Ishikawa (cell line): ENCODE measurements around the gene FBLN1.

ENCODE experiments used
- CEBPB ChIP-seq: IDR thresholded peaks from 2 replicates; pipeline ENCODE4 v1.6.1; 2012
- CREB1 ChIP-seq: IDR thresholded peaks from 2 replicates; pipeline ENCODE4 v1.6.1; 2012; ENCODE audit warnings: low read depth
- EGR1 ChIP-seq: IDR thresholded peaks from 2 replicates; pipeline ENCODE4 v1.6.1; 2012
- EP300 ChIP-seq: IDR thresholded peaks from 2 replicates; pipeline ENCODE4 v1.6.1; 2012; ENCODE audit warnings: borderline replicate concordance
- FOXM1 ChIP-seq: IDR thresholded peaks from 2 replicates; pipeline ENCODE4 v1.6.1; 2012; ENCODE audit warnings: low read depth, borderline replicate concordance
- NFIC ChIP-seq: IDR thresholded peaks from 2 replicates; pipeline ENCODE4 v1.6.1; 2012
- RAD21 ChIP-seq: IDR thresholded peaks from 2 replicates; pipeline ENCODE4 v1.6.1; 2012; ENCODE audit warnings: low read depth
- TAF1 ChIP-seq: IDR thresholded peaks from 2 replicates; pipeline ENCODE4 v1.6.1; 2012; ENCODE audit warnings: low read depth, mild to moderate bottlenecking
- TCF12 ChIP-seq: IDR thresholded peaks from 2 replicates; pipeline ENCODE4 v1.6.1; 2012; ENCODE audit warnings: low read depth
- TEAD4 ChIP-seq: IDR thresholded peaks from 2 replicates; pipeline ENCODE4 v1.6.1; 2012
- YY1 ChIP-seq: IDR thresholded peaks from 2 replicates; pipeline ENCODE4 v1.6.1; 2012; ENCODE audit warnings: low read depth
- ZBTB7A ChIP-seq: IDR thresholded peaks from 2 replicates; pipeline ENCODE4 v1.6.1; 2012; ENCODE audit warnings: low read depth
- TF ChIP-seq, protein P1 (sequence below): IDR thresholded peaks from 2 replicates; pipeline ENCODE4 v1.6.1; 2012
- TF ChIP-seq, protein P2 (sequence below): IDR thresholded peaks from 2 replicates; pipeline ENCODE4 v1.6.1; 2012
- TF ChIP-seq, protein P3 (sequence below): IDR thresholded peaks from 2 replicates; pipeline ENCODE4 v1.6.1; 2012; ENCODE audit warnings: low read depth, mild to moderate bottlenecking

Gene FBLN1

DNA sequence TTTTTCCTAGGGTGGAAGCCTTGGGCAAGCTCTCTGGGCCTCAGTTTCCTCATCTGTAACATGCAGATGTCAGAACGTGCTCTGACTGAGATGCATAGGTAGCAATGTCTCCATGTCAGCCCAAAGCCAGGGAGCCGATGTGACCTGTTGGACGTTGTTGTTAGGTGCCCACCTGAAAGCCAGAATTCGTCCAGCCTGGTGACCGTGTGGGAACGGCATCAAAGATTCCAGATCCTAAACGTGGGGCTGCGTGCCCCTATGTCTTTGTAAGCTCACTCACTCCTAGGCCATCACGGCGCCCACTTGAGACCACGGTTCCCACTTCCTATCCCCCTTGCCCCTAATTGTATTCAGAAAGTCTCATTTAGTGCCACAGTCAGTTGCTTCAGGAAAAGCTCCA is 48.2 kb downstream of the FBLN1 start:
- TF ChIP-seq TAF1 (no peak), EGR1 (no peak), TEAD4 (no peak), CREB1 (no peak), EP300 (no peak), CEBPB (no peak), YY1 (no peak), TCF12 (no peak), ZBTB7A (no peak), NFIC (no peak), RAD21 (no peak), FOXM1 (no peak)
- TF ChIP-seq, protein P1, sequence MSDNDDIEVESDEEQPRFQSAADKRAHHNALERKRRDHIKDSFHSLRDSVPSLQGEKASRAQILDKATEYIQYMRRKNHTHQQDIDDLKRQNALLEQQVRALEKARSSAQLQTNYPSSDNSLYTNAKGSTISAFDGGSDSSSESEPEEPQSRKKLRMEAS: no peak
- TF ChIP-seq, protein P2, sequence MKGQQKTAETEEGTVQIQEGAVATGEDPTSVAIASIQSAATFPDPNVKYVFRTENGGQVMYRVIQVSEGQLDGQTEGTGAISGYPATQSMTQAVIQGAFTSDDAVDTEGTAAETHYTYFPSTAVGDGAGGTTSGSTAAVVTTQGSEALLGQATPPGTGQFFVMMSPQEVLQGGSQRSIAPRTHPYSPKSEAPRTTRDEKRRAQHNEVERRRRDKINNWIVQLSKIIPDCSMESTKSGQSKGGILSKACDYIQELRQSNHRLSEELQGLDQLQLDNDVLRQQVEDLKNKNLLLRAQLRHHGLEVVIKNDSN: no peak
- TF ChIP-seq, protein P3, sequence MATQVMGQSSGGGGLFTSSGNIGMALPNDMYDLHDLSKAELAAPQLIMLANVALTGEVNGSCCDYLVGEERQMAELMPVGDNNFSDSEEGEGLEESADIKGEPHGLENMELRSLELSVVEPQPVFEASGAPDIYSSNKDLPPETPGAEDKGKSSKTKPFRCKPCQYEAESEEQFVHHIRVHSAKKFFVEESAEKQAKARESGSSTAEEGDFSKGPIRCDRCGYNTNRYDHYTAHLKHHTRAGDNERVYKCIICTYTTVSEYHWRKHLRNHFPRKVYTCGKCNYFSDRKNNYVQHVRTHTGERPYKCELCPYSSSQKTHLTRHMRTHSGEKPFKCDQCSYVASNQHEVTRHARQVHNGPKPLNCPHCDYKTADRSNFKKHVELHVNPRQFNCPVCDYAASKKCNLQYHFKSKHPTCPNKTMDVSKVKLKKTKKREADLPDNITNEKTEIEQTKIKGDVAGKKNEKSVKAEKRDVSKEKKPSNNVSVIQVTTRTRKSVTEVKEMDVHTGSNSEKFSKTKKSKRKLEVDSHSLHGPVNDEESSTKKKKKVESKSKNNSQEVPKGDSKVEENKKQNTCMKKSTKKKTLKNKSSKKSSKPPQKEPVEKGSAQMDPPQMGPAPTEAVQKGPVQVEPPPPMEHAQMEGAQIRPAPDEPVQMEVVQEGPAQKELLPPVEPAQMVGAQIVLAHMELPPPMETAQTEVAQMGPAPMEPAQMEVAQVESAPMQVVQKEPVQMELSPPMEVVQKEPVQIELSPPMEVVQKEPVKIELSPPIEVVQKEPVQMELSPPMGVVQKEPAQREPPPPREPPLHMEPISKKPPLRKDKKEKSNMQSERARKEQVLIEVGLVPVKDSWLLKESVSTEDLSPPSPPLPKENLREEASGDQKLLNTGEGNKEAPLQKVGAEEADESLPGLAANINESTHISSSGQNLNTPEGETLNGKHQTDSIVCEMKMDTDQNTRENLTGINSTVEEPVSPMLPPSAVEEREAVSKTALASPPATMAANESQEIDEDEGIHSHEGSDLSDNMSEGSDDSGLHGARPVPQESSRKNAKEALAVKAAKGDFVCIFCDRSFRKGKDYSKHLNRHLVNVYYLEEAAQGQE: no peak

DNA sequence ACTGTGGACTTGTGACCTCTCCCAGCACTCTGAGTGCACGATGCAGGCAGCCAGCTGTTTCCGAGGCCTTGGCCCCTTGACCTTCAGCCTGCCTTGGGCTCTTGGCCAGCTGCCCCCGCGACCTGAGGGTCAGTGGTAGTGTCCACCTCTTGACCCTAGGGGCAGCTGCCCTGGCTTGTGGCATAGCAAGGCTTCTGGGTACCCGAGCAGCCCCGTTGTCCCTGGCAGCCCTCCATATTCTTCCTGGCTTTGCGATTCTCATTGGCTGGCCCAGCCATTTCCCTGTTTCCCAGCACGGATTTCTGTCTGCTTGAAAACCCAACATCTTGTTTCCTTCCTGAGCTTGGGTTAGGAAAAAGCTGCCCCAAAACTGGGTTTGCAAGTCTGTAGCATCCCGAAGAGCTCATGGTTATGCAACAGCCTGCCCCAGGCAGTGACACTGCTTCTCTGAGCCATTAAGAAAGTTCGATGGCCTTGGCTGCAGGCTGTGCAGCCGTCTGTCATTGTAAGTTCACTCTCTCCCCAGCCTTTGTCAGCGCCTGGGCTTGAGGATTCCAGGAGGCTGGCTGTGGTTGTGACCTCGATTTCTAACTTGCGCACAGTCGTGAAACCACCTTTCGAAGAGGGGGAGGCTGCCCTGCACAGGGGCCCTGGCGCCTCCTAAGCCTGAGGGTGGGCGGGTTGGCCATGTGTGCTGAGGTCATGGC is 48.8 kb downstream of the FBLN1 start:
- TF ChIP-seq EGR1 (no peak), TEAD4 (no peak), CEBPB (no peak; the same call in 1 of the 2 replicates), EP300 (no peak), NFIC (no peak), CREB1 (no peak), ZBTB7A (no peak), RAD21 (no peak), YY1 (no peak), FOXM1 (no peak)
- TF ChIP-seq, protein P3: no peak
- TF ChIP-seq, protein P1: no peak

DNA sequence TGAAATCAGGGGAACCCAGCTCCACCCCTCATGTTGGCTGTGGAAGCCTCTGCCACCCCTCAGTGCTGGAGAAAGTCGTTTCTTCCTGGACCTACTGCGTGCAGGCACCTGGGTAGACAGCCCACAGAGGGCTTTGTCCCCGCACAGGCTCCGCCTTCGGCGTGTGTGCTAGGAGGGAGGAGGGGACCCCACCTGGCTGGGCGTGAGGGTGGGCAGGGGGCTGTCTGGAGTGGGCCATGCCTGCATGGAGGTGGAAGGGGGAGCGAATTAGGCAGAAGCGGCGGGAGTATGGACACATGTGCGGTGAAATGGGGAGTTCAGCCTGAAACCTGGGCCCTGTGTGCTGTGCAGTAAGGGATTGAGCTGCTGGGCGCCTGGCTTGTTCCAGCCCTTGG is 49.3 kb downstream of the FBLN1 start:
- TF ChIP-seq, protein P1: no peak
- TF ChIP-seq YY1 (no peak), TAF1 (no peak), TEAD4 (no peak), EGR1 (no peak), RAD21 (no peak), CREB1 (no peak), CEBPB (no peak), EP300 (no peak), FOXM1 (no peak), ZBTB7A (no peak), NFIC (no peak), TCF12 (no peak)
- TF ChIP-seq, protein P3: no peak
- TF ChIP-seq, protein P2: no peak

DNA sequence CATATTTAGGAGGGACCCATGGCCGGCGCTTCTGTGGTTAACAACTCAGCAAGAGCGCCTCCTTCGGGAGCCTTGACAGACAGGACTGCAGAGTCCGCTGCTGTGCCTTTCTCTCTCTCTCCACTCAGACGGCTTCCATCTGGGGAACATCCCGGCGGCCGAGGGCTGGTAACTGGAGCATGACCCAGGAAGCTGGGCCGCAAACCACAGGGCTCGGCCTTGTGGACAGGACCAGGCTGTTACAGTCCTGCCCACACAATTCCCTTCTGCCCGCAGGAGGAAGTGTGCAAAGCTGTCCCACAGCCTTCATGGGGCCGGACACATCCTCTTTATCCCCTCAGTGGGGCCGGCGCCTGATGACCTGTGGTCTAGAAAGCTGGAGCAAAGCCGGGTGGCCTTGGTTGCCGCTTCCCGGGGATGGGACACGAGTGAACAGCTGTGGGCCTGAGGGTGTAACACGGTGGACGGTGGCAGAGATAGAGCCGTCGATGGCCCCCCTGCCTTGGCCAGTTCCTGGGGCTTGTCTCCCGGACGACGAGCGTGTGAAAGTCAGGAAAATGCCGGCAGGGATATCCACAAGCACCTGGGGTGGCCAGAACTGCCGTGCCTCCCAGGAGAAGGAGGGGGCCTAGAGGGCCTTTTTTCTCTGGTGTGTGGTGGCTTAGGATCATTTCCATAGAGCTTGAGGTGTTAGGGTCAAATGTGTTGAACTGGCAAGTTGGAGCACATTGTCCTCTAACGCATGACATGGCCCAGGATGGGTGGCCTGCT is 50.1 kb downstream of the FBLN1 start:
- TF ChIP-seq, protein P3: no peak
